GM23338 (cell line): Measurements from ENCODE around the gene KLK12. TPM values are rescaled to one million over a fixed set of nuclear protein-coding genes. Genes with fewer than 3 reads are reported as not detected.

ENCODE experiments used
- ATAC-seq: fragments of 200-7000 bp; cut with Tn5 transposase; 3 replicates; pipeline ENCODE4 v1.9.1; 2020
- DNase-seq: peaks from one replicate; pipeline ENCODE4 v3.0.0-alpha.2; 2015; ENCODE audit warnings: low spot score
- H2AFZ ChIP-seq: fragments of 200-600 bp; sonication (generic); 2 replicates; pipeline ENCODE4 v1.8.0; 2016; ENCODE audit warnings: antibody characterized with exemption, mild to moderate bottlenecking, moderate library complexity
- H3F3A ChIP-seq: fragments of 200-600 bp; sonication (generic); replicated peaks from 2 replicates; pipeline ENCODE4 v1.8.0; 2017; ENCODE audit warnings: antibody characterized with exemption, mixed run types, low read depth
- H3K27ac ChIP-seq: fragments of 200-600 bp; sonication (generic); 2 replicates; pipeline ENCODE4 v1.6.1; 2016; ENCODE audit warnings: low read depth
- H3K27me3 ChIP-seq: fragments of 200-600 bp; sonication (generic); 2 replicates; pipeline ENCODE4 v1.8.0; 2016; ENCODE audit warnings: mild to moderate bottlenecking, mixed run types, moderate library complexity; ENCODE audit not compliant: insufficient read depth
- H3K36me3 ChIP-seq: fragments of 200-600 bp; sonication (generic); 2 replicates; pipeline ENCODE4 v1.8.0; 2016; ENCODE audit warnings: mild to moderate bottlenecking; ENCODE audit not compliant: insufficient read depth
- H3K4me1 ChIP-seq: fragments of 200-600 bp; sonication (generic); 2 replicates; pipeline ENCODE4 v1.8.0; 2016; ENCODE audit warnings: mild to moderate bottlenecking, moderate library complexity; ENCODE audit not compliant: insufficient read depth
- H3K4me2 ChIP-seq: fragments of 200-600 bp; sonication (generic); 2 replicates; pipeline ENCODE4 v1.7.1; 2017; ENCODE audit warnings: mixed run types
- H3K4me3 ChIP-seq: fragments of 200-600 bp; sonication (generic); 2 replicates; pipeline ENCODE4 v1.6.1; 2016; ENCODE audit warnings: mixed run types
- H3K79me2 ChIP-seq: fragments of 200-600 bp; sonication (generic); replicated peaks from 2 replicates; pipeline ENCODE4 v1.8.0; 2017; ENCODE audit warnings: mild to moderate bottlenecking; ENCODE audit not compliant: insufficient read depth
- H3K9me2 ChIP-seq: fragments of 200-600 bp; sonication (generic); 2 replicates; pipeline ENCODE4 v1.8.0; 2017; ENCODE audit not compliant: insufficient read depth
- H4K20me1 ChIP-seq: fragments of 200-600 bp; sonication (generic); replicated peaks from 2 replicates; pipeline ENCODE4 v1.8.0; 2017; ENCODE audit warnings: mild to moderate bottlenecking; ENCODE audit not compliant: insufficient read depth
- H3K27ac Mint-ChIP-seq: 2 replicates; pipeline ENCODE4 v1.8.0; 2020; ENCODE audit warnings: inconsistent platforms, mild to moderate bottlenecking, moderate library complexity, mixed read lengths
- H3K27me3 Mint-ChIP-seq: 3 replicates; pipeline ENCODE4 v1.8.0; 2022; ENCODE audit warnings: low read depth, mild to moderate bottlenecking, moderate library complexity, mixed read lengths, inconsistent platforms; ENCODE audit not compliant: insufficient read depth, poor library complexity
- H3K36me3 Mint-ChIP-seq: 3 replicates; pipeline ENCODE4 v1.8.0; 2021; ENCODE audit warnings: low read depth, mild to moderate bottlenecking, inconsistent platforms, moderate library complexity, mixed read lengths
- H3K4me1 Mint-ChIP-seq: 3 replicates; pipeline ENCODE4 v1.8.0; 2020; ENCODE audit warnings: mild to moderate bottlenecking, inconsistent platforms, mixed read lengths
- H3K4me3 Mint-ChIP-seq: 3 replicates; pipeline ENCODE4 v1.8.0; 2021; ENCODE audit warnings: moderate library complexity, mild to moderate bottlenecking, inconsistent platforms, mixed read lengths
- H3K9me3 Mint-ChIP-seq: 3 replicates; pipeline ENCODE4 v1.8.0; 2020; ENCODE audit warnings: moderate library complexity, mild to moderate bottlenecking, inconsistent platforms, mixed read lengths
- CREB1 ChIP-seq: fragments of 250-450 bp; sonication (Bioruptor Pico); IDR thresholded peaks from 2 replicates; pipeline ENCODE4 v1.5.0; 2020; ENCODE audit warnings: low read depth, mild to moderate bottlenecking, moderate library complexity
- EZH2 ChIP-seq: fragments of 200-600 bp; sonication (generic); IDR thresholded peaks from one replicate; pipeline ENCODE4 v1.8.0; 2017; ENCODE audit warnings: antibody characterized with exemption, mild to moderate bottlenecking, low read depth; ENCODE audit not compliant: unreplicated experiment
- EZH2phosphoT487 ChIP-seq: fragments of 200-600 bp; sonication (generic); IDR thresholded peaks from one replicate; pipeline ENCODE4 v1.8.1; 2018; ENCODE audit warnings: antibody characterized with exemption; ENCODE audit not compliant: unreplicated experiment
- JUNB ChIP-seq: IDR thresholded peaks from one replicate; pipeline ENCODE4 v1.6.1; 2016; ENCODE audit warnings: antibody characterized with exemption; ENCODE audit not compliant: unreplicated experiment
- NANOG ChIP-seq: IDR thresholded peaks from 2 replicates; pipeline ENCODE4 v1.6.1; 2016; ENCODE audit warnings: antibody characterized with exemption, borderline replicate concordance
- POLR2AphosphoS5 ChIP-seq: IDR thresholded peaks from 2 replicates; pipeline ENCODE4 v1.6.1; 2016; ENCODE audit warnings: antibody characterized with exemption, low read depth
- STAT1 ChIP-seq: IDR thresholded peaks from one replicate; pipeline ENCODE4 v1.6.1; 2016; ENCODE audit warnings: antibody characterized with exemption; ENCODE audit not compliant: unreplicated experiment
- ZNF114 ChIP-seq: fragments of 250-450 bp; sonication (Bioruptor Pico); IDR thresholded peaks from 2 replicates; pipeline ENCODE4 v1.5.0; 2020; ENCODE audit warnings: mild to moderate bottlenecking, moderate library complexity
- polyA plus RNA-seq: library from polyadenylated mRNA; unstranded; fragments of >200 nt; fragmentation: Nextera tagmentation; extraction: Ambion mirVana; gene quantifications from 2 replicates; pipeline ENCODE4 v1.2.1, GENCODE V29; 2016
- total RNA-seq: library from RNA; depleted of rRNA; stranded (reverse); fragments of >200 nt; shearing (Covaris generic); gene quantifications from 2 replicates; pipeline ENCODE4 v1.2.3, GENCODE V29; 2014
- TF ChIP-seq, protein P1 (sequence below): IDR thresholded peaks from 2 replicates; pipeline ENCODE4 v1.6.1; 2016; ENCODE audit warnings: antibody characterized with exemption
- TF ChIP-seq, protein P2 (sequence below): IDR thresholded peaks from one replicate; pipeline ENCODE4 v1.6.1; 2018; ENCODE audit warnings: antibody characterized with exemption; ENCODE audit not compliant: unreplicated experiment
- TF ChIP-seq, protein P3 (sequence below): fragments of 250-450 bp; sonication (Bioruptor Pico); IDR thresholded peaks from 2 replicates; pipeline ENCODE4 v1.5.0; 2020; ENCODE audit warnings: mild to moderate bottlenecking, moderate library complexity
- TF ChIP-seq, protein P4 (sequence below), 2 experiments: fragments of 200-600 bp in 1 of 2; sonication (generic) in 1 of 2; conservative IDR thresholded peaks; 2 replicates each; pipeline versions ENCODE4 v1.5.1 to v1.6.1; 2016 to 2017; ENCODE audit warnings: antibody characterized with exemption in 2 of 2, low read depth in 2 of 2, mild to moderate bottlenecking in 2 of 2, moderate library complexity in 1 of 2

Gene KLK12
- total and polyA plus RNA-seq, 2 experiments from 2014 or later: not detected

DNA sequence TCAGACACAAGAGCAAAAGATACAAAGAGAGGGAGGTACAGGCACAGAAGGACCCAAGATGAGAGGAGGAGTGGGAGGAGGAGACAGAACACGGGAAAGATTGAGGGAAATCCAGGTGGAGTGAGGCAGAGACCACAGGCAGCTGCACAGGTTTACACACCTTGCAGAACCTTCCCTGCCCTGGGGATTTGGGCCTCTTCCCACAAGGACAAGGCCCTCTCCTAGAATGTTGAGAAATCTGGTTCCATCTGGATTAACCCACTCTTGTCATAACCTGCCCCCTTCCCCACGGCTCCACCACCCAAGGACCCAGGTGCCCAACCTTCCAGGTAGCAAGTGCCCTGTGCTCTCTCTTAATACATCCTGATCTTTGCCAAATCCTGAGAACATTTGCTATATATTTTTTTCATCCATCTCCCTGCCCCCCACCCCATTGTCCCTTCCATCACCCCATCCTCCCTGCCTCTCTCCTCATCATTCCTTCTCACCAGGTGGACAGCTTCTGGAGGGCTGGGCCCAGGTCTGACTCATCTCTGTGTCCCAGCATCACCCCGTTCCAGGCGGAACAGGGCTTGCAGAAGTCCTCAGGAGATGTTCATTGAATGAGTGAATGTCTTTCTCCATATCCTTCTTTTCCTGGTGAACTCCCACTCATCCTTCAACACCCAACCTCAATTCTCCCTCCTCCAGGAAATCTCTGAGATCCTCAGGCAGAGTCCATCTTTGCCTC lies 24.6 kb downstream of the KLK12 start:
- H3K9me2 ChIP-seq: no peaks in the 10 kb centered on the region
- H2AFZ ChIP-seq: no peak overlapping the region
- no peaks in the 10 kb centered on the region for H3K27me3 ChIP-seq
- no peak overlapping the region for H3K4me2 ChIP-seq
- Mint-ChIP-seq H3K4me1 (no peaks in the 10 kb centered on the region), H3K9me3 (no peaks in the 10 kb centered on the region; the same call in 2 of the 3 replicates), H3K27ac (no peak overlapping the region), H3K27me3 (peaks cover 3% of the 10 kb centered on the region), H3K4me3 (no peak overlapping the region), H3K36me3 (no peaks in the 10 kb centered on the region)
- no peak for ATAC-seq
- no peak for DNase-seq
- no peaks in the 10 kb centered on the region for H3K79me2 ChIP-seq
- no peak for TF ChIP-seq ZNF114 (CRISPR knock-in tag)
- TF ChIP-seq POLR2AphosphoS5: no peak
- TF ChIP-seq EZH2: no peak
- TF ChIP-seq, protein P1, sequence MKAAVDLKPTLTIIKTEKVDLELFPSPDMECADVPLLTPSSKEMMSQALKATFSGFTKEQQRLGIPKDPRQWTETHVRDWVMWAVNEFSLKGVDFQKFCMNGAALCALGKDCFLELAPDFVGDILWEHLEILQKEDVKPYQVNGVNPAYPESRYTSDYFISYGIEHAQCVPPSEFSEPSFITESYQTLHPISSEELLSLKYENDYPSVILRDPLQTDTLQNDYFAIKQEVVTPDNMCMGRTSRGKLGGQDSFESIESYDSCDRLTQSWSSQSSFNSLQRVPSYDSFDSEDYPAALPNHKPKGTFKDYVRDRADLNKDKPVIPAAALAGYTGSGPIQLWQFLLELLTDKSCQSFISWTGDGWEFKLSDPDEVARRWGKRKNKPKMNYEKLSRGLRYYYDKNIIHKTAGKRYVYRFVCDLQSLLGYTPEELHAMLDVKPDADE: no peak
- TF ChIP-seq EZH2phosphoT487: no peak
- no peak for TF ChIP-seq STAT1
- no peak for TF ChIP-seq NANOG
- TF ChIP-seq, protein P2, sequence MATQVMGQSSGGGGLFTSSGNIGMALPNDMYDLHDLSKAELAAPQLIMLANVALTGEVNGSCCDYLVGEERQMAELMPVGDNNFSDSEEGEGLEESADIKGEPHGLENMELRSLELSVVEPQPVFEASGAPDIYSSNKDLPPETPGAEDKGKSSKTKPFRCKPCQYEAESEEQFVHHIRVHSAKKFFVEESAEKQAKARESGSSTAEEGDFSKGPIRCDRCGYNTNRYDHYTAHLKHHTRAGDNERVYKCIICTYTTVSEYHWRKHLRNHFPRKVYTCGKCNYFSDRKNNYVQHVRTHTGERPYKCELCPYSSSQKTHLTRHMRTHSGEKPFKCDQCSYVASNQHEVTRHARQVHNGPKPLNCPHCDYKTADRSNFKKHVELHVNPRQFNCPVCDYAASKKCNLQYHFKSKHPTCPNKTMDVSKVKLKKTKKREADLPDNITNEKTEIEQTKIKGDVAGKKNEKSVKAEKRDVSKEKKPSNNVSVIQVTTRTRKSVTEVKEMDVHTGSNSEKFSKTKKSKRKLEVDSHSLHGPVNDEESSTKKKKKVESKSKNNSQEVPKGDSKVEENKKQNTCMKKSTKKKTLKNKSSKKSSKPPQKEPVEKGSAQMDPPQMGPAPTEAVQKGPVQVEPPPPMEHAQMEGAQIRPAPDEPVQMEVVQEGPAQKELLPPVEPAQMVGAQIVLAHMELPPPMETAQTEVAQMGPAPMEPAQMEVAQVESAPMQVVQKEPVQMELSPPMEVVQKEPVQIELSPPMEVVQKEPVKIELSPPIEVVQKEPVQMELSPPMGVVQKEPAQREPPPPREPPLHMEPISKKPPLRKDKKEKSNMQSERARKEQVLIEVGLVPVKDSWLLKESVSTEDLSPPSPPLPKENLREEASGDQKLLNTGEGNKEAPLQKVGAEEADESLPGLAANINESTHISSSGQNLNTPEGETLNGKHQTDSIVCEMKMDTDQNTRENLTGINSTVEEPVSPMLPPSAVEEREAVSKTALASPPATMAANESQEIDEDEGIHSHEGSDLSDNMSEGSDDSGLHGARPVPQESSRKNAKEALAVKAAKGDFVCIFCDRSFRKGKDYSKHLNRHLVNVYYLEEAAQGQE: no peak
- TF ChIP-seq CREB1 (CRISPR knock-in tag): no peak
- TF ChIP-seq, protein P3, sequence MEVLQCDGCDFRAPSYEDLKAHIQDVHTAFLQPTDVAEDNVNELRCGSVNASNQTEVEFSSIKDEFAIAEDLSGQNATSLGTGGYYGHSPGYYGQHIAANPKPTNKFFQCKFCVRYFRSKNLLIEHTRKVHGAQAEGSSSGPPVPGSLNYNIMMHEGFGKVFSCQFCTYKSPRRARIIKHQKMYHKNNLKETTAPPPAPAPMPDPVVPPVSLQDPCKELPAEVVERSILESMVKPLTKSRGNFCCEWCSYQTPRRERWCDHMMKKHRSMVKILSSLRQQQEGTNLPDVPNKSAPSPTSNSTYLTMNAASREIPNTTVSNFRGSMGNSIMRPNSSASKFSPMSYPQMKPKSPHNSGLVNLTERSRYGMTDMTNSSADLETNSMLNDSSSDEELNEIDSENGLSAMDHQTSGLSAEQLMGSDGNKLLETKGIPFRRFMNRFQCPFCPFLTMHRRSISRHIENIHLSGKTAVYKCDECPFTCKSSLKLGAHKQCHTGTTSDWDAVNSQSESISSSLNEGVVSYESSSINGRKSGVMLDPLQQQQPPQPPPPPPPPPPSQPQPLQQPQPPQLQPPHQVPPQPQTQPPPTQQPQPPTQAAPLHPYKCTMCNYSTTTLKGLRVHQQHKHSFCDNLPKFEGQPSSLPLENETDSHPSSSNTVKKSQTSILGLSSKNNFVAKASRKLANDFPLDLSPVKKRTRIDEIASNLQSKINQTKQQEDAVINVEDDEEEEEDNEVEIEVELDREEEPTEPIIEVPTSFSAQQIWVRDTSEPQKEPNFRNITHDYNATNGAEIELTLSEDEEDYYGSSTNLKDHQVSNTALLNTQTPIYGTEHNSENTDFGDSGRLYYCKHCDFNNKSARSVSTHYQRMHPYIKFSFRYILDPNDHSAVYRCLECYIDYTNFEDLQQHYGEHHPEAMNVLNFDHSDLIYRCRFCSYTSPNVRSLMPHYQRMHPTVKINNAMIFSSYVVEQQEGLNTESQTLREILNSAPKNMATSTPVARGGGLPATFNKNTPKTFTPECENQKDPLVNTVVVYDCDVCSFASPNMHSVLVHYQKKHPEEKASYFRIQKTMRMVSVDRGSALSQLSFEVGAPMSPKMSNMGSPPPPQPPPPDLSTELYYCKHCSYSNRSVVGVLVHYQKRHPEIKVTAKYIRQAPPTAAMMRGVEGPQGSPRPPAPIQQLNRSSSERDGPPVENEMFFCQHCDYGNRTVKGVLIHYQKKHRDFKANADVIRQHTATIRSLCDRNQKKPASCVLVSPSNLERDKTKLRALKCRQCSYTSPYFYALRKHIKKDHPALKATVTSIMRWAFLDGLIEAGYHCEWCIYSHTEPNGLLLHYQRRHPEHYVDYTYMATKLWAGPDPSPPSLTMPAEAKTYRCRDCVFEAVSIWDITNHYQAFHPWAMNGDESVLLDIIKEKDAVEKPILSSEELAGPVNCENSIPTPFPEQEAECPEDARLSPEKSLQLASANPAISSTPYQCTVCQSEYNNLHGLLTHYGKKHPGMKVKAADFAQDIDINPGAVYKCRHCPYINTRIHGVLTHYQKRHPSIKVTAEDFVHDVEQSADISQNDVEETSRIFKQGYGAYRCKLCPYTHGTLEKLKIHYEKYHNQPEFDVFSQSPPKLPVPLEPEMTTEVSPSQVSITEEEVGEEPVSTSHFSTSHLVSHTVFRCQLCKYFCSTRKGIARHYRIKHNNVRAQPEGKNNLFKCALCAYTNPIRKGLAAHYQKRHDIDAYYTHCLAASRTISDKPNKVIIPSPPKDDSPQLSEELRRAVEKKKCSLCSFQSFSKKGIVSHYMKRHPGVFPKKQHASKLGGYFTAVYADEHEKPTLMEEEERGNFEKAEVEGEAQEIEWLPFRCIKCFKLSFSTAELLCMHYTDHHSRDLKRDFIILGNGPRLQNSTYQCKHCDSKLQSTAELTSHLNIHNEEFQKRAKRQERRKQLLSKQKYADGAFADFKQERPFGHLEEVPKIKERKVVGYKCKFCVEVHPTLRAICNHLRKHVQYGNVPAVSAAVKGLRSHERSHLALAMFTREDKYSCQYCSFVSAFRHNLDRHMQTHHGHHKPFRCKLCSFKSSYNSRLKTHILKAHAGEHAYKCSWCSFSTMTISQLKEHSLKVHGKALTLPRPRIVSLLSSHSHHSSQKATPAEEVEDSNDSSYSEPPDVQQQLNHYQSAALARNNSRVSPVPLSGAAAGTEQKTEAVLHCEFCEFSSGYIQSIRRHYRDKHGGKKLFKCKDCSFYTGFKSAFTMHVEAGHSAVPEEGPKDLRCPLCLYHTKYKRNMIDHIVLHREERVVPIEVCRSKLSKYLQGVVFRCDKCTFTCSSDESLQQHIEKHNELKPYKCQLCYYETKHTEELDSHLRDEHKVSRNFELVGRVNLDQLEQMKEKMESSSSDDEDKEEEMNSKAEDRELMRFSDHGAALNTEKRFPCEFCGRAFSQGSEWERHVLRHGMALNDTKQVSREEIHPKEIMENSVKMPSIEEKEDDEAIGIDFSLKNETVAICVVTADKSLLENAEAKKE (CRISPR knock-in tag): no peak
- TF ChIP-seq JUNB: no peak
- TF ChIP-seq, protein P4, sequence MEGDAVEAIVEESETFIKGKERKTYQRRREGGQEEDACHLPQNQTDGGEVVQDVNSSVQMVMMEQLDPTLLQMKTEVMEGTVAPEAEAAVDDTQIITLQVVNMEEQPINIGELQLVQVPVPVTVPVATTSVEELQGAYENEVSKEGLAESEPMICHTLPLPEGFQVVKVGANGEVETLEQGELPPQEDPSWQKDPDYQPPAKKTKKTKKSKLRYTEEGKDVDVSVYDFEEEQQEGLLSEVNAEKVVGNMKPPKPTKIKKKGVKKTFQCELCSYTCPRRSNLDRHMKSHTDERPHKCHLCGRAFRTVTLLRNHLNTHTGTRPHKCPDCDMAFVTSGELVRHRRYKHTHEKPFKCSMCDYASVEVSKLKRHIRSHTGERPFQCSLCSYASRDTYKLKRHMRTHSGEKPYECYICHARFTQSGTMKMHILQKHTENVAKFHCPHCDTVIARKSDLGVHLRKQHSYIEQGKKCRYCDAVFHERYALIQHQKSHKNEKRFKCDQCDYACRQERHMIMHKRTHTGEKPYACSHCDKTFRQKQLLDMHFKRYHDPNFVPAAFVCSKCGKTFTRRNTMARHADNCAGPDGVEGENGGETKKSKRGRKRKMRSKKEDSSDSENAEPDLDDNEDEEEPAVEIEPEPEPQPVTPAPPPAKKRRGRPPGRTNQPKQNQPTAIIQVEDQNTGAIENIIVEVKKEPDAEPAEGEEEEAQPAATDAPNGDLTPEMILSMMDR (conservative IDR thresholded peaks at IDR 0.05; ENCODE audit: low read depth in 2 of 2): no peak
- H3K36me3 ChIP-seq: no peaks in the 10 kb centered on the region
- H4K20me1 ChIP-seq: no peaks in the 10 kb centered on the region
- H3K27ac ChIP-seq: no peak overlapping the region
- no peaks in the 10 kb centered on the region for H3K4me1 ChIP-seq
- no peak overlapping the region for H3K4me3 ChIP-seq
- H3F3A ChIP-seq: no peaks in the 10 kb centered on the region
